Measurements from ENCODE around the gene CPEB4. TPM values are rescaled to one million over a fixed set of nuclear protein-coding genes. Genes with fewer than 3 reads are reported as not detected.

The CPEB4 gene
- total RNA-seq, 2 donors from 2014 or later, result 54.7 to 65.6 TPM

GRCh38 chr5:173910215-173910614, 22.1 kb downstream of the CPEB4 start:
- peaks cover 9% of the 10 kb centered on the region for H3K36me3 ChIP-seq
- H3K4me3 ChIP-seq, result no peak overlapping the region
- no peaks in the 10 kb centered on the region for H3K9me3 ChIP-seq
- TF ChIP-seq, protein P1, sequence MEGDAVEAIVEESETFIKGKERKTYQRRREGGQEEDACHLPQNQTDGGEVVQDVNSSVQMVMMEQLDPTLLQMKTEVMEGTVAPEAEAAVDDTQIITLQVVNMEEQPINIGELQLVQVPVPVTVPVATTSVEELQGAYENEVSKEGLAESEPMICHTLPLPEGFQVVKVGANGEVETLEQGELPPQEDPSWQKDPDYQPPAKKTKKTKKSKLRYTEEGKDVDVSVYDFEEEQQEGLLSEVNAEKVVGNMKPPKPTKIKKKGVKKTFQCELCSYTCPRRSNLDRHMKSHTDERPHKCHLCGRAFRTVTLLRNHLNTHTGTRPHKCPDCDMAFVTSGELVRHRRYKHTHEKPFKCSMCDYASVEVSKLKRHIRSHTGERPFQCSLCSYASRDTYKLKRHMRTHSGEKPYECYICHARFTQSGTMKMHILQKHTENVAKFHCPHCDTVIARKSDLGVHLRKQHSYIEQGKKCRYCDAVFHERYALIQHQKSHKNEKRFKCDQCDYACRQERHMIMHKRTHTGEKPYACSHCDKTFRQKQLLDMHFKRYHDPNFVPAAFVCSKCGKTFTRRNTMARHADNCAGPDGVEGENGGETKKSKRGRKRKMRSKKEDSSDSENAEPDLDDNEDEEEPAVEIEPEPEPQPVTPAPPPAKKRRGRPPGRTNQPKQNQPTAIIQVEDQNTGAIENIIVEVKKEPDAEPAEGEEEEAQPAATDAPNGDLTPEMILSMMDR (IDR thresholded peaks at IDR 0.05), result no peak
- H3K27ac ChIP-seq, result no peak overlapping the region
- no peak for DNase-seq (ENCODE audit: low spot score)
- H3K4me1 ChIP-seq (ENCODE audit: control insufficient read depth in 1 of 2, low read depth in 2 of 2), result peaks cover 36 to 59% of the 10 kb centered on the region in 2 donors
- H3K27me3 ChIP-seq (replicated peaks; ENCODE audit: insufficient read depth), result no peaks in the 10 kb centered on the region
- ATAC-seq (ENCODE audit: insufficient number of reproducible peaks, low FRiP score, low read depth), result no peak

DNA sequence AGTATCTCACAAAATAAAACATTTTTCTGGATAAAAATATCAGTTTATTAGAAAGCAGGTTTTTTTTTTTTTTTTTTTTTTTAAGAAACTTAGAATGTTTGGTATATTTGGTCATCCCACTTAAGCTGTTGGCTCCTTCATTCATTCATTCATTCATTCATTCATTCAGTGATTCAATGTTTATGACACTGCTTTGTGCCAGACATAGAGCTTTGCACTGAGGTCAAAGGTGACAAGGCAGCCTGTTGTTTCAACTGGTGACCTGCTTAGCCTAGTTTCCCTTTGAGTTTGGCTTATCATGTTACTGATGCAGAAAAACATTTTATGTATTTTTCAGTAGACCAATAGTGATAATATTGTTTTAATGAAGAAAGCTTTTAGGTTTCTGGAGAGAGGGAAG, 23.5 kb downstream of the CPEB4 start:
- peaks cover 32 to 54% of the 10 kb centered on the region in 2 donors for H3K4me1 ChIP-seq (ENCODE audit: control insufficient read depth in 1 of 2, low read depth in 2 of 2)
- no peaks in the 10 kb centered on the region for H3K9me3 ChIP-seq
- TF ChIP-seq, protein P1 (IDR thresholded peaks at IDR 0.05), result no peak
- ATAC-seq (ENCODE audit: insufficient number of reproducible peaks, low FRiP score, low read depth) (no peak), DNase-seq (ENCODE audit: low spot score) (no peak)
- no peak overlapping the region for H3K27ac ChIP-seq
- peaks cover 9% of the 10 kb centered on the region for H3K36me3 ChIP-seq
- no peak overlapping the region for H3K4me3 ChIP-seq
- no peaks in the 10 kb centered on the region for H3K27me3 ChIP-seq (replicated peaks; ENCODE audit: insufficient read depth)

GRCh38 chr5:173913686-173914321, 25.7 kb downstream of the CPEB4 start:
- no peak for DNase-seq (ENCODE audit: low spot score)
- H3K4me1 ChIP-seq (ENCODE audit: control insufficient read depth in 1 of 2, low read depth in 2 of 2), result peaks cover 21 to 40% of the 10 kb centered on the region in 2 donors
- no peaks in the 10 kb centered on the region for H3K27me3 ChIP-seq (replicated peaks; ENCODE audit: insufficient read depth)
- no peak overlapping the region for H3K27ac ChIP-seq
- TF ChIP-seq, protein P1 (IDR thresholded peaks at IDR 0.05), result no peak
- ATAC-seq (ENCODE audit: insufficient number of reproducible peaks, low FRiP score, low read depth), result no peak
- no peak overlapping the region for H3K4me3 ChIP-seq
- H3K9me3 ChIP-seq, result no peaks in the 10 kb centered on the region
- peaks cover 9% of the 10 kb centered on the region for H3K36me3 ChIP-seq

DNA sequence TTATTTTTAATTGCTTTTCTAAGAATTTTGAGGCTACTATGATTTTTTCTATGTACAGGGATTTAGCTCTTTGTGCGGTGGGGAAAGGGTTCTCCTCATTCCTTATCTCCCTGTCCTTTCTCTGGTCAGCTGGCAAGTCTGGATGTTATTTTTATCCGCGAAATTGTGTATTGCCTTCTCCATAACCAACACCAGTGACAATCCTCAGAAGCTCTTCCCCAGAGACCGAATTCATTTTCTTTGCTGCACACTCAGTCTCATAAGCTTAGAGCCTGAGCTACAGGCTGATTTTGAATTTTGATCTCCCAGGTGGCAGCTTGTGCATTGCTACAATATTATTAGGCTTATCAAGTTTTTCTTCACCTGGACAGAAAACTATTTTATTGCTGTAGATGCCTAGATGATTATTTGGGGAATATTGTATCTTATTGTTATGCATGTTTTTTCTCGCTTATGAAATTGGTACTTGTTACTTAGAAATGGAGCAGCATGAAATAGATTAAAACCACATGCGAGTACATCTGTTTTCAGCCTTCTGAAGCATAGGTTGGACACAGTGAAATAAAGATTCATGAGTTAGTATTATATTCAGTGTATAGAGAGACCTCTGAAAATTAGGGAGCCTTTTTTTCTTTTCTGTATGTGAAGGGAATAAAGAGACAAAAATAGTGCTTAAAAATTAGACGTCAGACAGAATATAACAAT, 27.3 kb downstream of the CPEB4 start:
- Histone ChIP-seq H3K4me1 (ENCODE audit: control insufficient read depth in 1 of 2, low read depth in 2 of 2) (peaks cover 25 to 40% of the 10 kb centered on the region in 2 donors), H3K4me3 (no peak overlapping the region), H3K9me3 (no peaks in the 10 kb centered on the region), H3K27me3 (replicated peaks; ENCODE audit: insufficient read depth) (no peaks in the 10 kb centered on the region), H3K36me3 (peaks cover 9% of the 10 kb centered on the region), H3K27ac (no peak overlapping the region)
- no peak for DNase-seq (ENCODE audit: low spot score)
- TF ChIP-seq, protein P1 (IDR thresholded peaks at IDR 0.05), result no peak
- no peak for ATAC-seq (ENCODE audit: insufficient number of reproducible peaks, low FRiP score, low read depth)

DNA sequence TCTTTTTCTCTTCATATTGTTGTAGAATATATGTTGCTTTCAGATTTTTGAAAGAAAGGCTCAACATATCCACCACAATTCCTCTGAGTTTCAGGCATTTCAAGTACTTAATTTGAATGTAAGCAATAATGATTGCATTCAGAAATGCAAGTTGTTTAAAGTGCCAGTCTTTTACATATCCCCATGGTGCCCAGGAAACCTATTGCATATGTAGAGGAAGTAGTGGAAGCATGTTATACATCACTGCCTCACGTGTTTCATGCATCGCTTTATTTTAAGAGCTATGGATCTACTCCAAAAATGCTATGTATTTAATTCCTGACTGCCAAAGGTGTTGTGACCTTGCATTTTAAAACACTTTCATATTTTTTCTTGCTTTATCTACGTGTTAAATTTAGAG, 28.1 kb downstream of the CPEB4 start:
- no peak for ATAC-seq (ENCODE audit: insufficient number of reproducible peaks, low FRiP score, low read depth)
- Histone ChIP-seq H3K9me3 (no peaks in the 10 kb centered on the region), H3K27ac (no peak overlapping the region), H3K36me3 (peaks cover 6% of the 10 kb centered on the region), H3K4me3 (no peak overlapping the region), H3K27me3 (replicated peaks; ENCODE audit: insufficient read depth) (no peaks in the 10 kb centered on the region), H3K4me1 (ENCODE audit: control insufficient read depth in 1 of 2, low read depth in 2 of 2) (peaks cover 33 to 48% of the 10 kb centered on the region in 2 donors)
- TF ChIP-seq, protein P1 (IDR thresholded peaks at IDR 0.05), result no peak
- DNase-seq (ENCODE audit: low spot score), result no peak
